Right atrium auricular region (tissue), 2 donors: ENCODE results near the gene ETV3L. TPM values are rescaled to one million over a fixed set of nuclear protein-coding genes. Genes with fewer than 3 reads are reported as not detected.
"Not testable (repeated sequence)": the region's sequence is repeated elsewhere in the genome, so short reads cannot be mapped to it uniquely, and the experiment has no call there.

Source experiments
- DNase-seq: peaks from one replicate; pipeline ENCODE4 v3.0.0-alpha.2; 2019; ENCODE audit warnings: low spot score
- H3K27ac ChIP-seq, 2 donors: fragments of 200-600 bp; sonication (generic); 1 replicate in 1 of 2; 2 replicates in 1 of 2; pipeline ENCODE4 v1.5.1; 2016 to 2019
- H3K27me3 ChIP-seq, 2 donors: fragments of 200-600 bp; sonication (generic); one replicate each; pipeline versions ENCODE4 v1.5.1 to v1.6.0; 2017 to 2019
- H3K36me3 ChIP-seq: fragments of 200-600 bp; sonication (generic); one replicate; pipeline ENCODE4 v1.5.1; 2016
- H3K4me1 ChIP-seq, 2 donors: fragments of 200-600 bp; sonication (generic); one replicate each; pipeline versions ENCODE4 v1.5.1 to v1.6.0; 2017 to 2019
- H3K4me3 ChIP-seq, 2 donors: fragments of 200-600 bp; sonication (generic); 1 replicate in 1 of 2; 2 replicates in 1 of 2; pipeline ENCODE4 v1.5.1; 2017 to 2019; ENCODE audit warnings: mild to moderate bottlenecking in 1 of 2, moderate library complexity in 1 of 2
- H3K9me3 ChIP-seq, 2 donors: fragments of 200-600 bp; sonication (generic); one replicate each; pipeline ENCODE4 v1.5.1; 2019
- CTCF ChIP-seq, 2 donors: fragments of 200-600 bp; sonication (generic); IDR thresholded peaks; one replicate each; pipeline ENCODE4 v1.5.1; 2019; ENCODE audit warnings: antibody characterized with exemption in 2 of 2
- total RNA-seq, 2 donors: library from RNA; depleted of rRNA; stranded (reverse); fragments of >200 nt; gene quantifications; one replicate each; pipeline ENCODE4 v1.1.0, GENCODE V29; 2016

ETV3L gene
- total RNA-seq, 2 donors from 2014 or later: not detected

GRCh38 chr1:157056269-157056668 is 43.3 kb downstream of the ETV3L start:
- Histone ChIP-seq H3K27me3 (no peaks in the 10 kb centered on the region), H3K4me1 (no peaks in the 10 kb centered on the region), H3K4me3 (no peak overlapping the region), H3K27ac (no peak overlapping the region), H3K36me3 (no peaks in the 10 kb centered on the region), H3K9me3 (peaks cover 6 to 10% of the 10 kb centered on the region in 2 donors)
- TF ChIP-seq CTCF (IDR thresholded peaks at IDR 0.05): no peak
- DNase-seq: no peak

- not testable (repeated sequence) for DNase-seq, H3K36me3 ChIP-seq, H3K27ac ChIP-seq, H3K4me1 ChIP-seq, H3K4me3 ChIP-seq, H3K27me3 ChIP-seq
- peaks cover 6 to 10% of the 10 kb centered on the region in 2 donors for H3K9me3 ChIP-seq
Measured at GRCh38 chr1:157055729-157056128, 43.9 kb downstream of the ETV3L start.

GRCh38 chr1:157050836-157051235 is 48.8 kb downstream of the ETV3L start:
- Histone ChIP-seq H3K27me3 (no peaks in the 10 kb centered on the region), H3K4me3 (no peak overlapping the region), H3K36me3 (no peaks in the 10 kb centered on the region), H3K4me1 (peaks cover 0 to 6% of the 10 kb centered on the region in 2 donors), H3K27ac (no peak overlapping the region), H3K9me3 (peaks cover 6 to 10% of the 10 kb centered on the region in 2 donors)
- no peak for DNase-seq
- TF ChIP-seq CTCF (IDR thresholded peaks at IDR 0.05): no peak

DNA sequence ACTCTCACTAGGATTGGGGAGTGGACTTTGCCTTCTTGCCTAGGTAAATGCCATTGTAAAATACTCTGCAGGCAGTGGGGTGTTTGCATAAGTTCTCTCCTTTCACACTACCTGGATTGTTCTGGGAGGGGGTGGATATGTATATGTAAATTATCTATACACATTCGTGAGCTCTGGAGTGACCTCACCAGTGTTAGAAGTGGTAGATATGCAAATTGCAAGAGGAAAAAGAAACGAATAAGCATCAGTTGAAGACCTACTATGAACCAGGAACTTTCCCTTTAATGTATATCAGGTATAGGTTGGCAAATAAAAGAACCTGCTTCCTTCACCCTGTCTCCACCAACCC is 52.6 kb downstream of the ETV3L start:
- TF ChIP-seq CTCF (IDR thresholded peaks at IDR 0.05): no peak
- Histone ChIP-seq H3K36me3 (no peaks in the 10 kb centered on the region), H3K4me3 (no peak overlapping the region), H3K4me1 (peaks cover 0 to 37% of the 10 kb centered on the region in 2 donors), H3K27me3 (no peaks in the 10 kb centered on the region), H3K9me3 (peaks cover 1 to 3% of the 10 kb centered on the region in 2 donors), H3K27ac (no peak overlapping the region)
- DNase-seq: no peak

DNA sequence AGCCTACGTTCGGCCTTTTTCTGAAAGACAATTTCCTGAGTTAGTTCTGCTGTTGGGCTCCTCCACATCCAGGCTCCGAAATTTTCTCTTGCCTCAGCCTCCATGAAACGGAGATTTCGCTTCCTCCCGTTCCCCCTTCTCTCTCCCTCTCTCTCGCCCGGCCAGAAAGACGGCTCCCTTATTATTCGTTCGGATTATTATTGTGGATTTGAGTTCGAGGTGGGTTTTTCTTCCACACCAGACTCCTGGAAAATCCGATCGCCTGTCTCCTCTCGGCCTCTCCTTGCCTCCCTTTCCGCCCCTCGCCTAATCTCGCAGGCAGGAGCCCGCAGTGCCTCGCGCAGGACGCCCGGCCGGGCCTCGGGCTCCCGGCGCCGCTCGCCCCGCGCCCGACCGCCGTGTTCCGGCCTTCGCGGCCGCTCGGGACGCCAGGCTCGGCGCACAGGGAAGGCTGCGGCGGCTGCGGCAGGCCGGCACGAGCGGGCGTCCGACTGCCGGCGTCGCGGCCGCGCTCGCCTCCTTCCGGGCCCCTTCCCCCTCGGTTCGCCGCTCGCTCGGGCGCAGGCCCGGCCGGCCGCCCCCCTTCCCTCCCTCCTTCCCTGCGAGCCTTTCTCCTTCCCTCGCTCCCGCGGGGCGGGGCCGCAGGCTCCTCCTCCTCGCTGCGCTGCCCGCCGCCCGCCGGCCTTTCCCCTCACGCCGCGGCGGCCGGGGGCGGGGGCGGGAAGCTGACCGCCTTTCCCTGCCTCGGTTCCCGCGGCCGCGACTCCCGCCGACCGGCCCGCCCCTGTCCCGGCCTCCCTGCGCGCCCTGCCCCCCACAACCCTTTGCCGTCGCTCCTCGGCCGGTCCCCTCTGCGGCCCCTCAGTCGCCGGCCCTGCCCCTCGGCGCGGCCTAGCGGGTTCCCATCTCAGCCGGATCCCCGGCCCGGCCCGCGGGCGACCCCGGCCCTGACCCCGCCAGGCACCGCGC is 54.1 kb downstream of the ETV3L start, which contains the start of gene ARHGEF11:
Gene ARHGEF11 (minus strand): TSS at position 493 of the 969 bp plus-strand sequence. CDS start 1,412 bp downstream, outside the sequence.
- H3K36me3 ChIP-seq: no peaks in the 10 kb centered on the region
- H3K4me1 ChIP-seq: peaks cover 0 to 40% of the 10 kb centered on the region in 2 donors
- peak; percentile 79 for DNase-seq
- peak within 1 kb of the TSS; percentile 62 to 65 for H3K4me3 ChIP-seq
- no peak for TF ChIP-seq CTCF (IDR thresholded peaks at IDR 0.05)
- H3K27ac ChIP-seq: peak within 1 kb of the TSS; percentile 80 to 88
- no peaks in the 10 kb centered on the region for H3K9me3 ChIP-seq
- no peaks in the 10 kb centered on the region for H3K27me3 ChIP-seq

- Histone ChIP-seq H3K27ac (no peak overlapping the region), H3K4me1 (peaks cover 0 to 45% of the 10 kb centered on the region in 2 donors), H3K9me3 (no peaks in the 10 kb centered on the region), H3K27me3 (no peaks in the 10 kb centered on the region), H3K36me3 (no peaks in the 10 kb centered on the region), H3K4me3 (peak overlapping the region; percentile 62 to 65)
- DNase-seq: no peak
- no peak for TF ChIP-seq CTCF (IDR thresholded peaks at IDR 0.05)
Measured at GRCh38 chr1:157044326-157044725, 55.3 kb downstream of the ETV3L start.
